Cerebellar cortex (tissue), 1 donor: ENCODE data around the gene RALY.
"Not testable (repeated sequence)": the region's sequence is repeated elsewhere in the genome, so short reads cannot be mapped to it uniquely, and the experiment has no call there.

Experiments used
- DNase-seq: peaks from one replicate; pipeline ENCODE4 v3.0.0-alpha.2; 2015; ENCODE audit warnings: low spot score

The RALY gene

GRCh38 chr20:34110025-34110744 is 116.5 kb downstream of the RALY start:
- no peak for DNase-seq

DNA sequence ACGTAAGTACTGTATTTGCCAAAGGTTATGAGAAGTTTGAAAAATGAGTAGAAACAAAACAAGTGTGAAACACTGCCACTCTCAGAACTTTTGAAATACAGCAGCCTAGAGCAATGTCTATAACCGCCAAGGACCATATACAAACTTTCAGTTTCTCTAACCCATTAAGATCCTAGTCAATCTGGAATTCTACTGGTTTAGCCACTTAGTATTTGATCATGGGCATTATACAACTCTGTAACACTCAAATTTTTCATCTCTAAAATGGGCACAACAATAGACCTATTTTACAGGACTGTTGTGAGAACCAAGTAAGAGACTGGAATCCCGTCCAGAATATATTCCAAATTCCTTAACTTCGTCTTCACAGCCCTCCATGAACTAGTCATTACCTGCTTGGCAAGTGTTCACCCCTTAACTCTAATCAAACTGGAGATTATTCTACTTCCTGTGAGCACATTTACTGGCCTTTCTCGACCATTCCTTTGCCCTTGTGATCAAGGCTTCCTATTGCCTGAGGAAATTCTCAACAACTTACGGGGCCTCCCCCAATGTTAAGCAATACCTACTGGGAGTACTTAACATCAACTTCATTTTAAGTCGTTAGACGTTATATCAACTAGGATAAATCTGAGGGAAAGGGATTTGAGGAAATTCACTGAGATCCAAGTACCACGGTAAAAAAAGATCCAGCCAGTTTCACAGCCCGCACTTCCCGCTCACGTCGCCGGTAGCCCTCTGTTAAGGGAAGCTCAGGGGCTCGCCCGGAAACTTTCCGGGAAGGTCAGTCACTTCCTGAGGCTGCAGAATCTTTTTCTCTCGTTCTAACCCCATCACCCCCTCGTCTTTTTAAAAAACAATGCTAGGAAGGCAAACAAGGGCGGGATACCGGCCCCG is 117.3 kb downstream of the RALY start:
- no peak for DNase-seq

GRCh38 chr20:34111702-34112599 is 118.2 kb downstream of the RALY start, which contains the start of gene EIF2S2:
EIF2S2 (minus strand) TSS chr20:34112243; CDS start chr20:34112110, 133 bp downstream.
- DNase-seq: peak; percentile 97

GRCh38 chr20:34112600-34113101 is 118.9 kb downstream of the RALY start:
- peak; percentile 50 for DNase-seq

DNA sequence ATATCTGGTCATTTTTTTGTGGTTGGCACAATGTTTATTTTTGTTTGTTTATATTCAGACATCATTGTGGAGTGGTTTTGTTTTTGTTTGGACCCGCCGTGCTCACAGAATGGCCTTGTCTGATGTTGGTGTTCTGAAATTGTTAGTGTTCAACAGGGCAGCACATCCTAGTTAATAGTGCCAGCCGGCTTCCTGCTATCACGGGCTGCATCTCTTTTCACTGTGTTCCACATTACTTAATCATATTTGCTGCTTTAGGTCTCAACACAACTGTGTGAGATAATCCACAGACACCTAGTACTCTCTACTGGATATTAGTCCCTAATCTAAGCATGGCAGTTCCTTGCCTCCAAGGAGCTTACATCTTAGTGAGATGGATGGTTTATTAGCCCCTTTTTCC is 121.1 kb downstream of the RALY start:
- no peak for DNase-seq

- DNase-seq: no peak
Measured at GRCh38 chr20:34115232-34115631, 121.5 kb downstream of the RALY start.

GRCh38 chr20:34120213-34120612 is 126.5 kb downstream of the RALY start:
- no peak for DNase-seq

GRCh38 chr20:34122274-34122980 is 128.7 kb downstream of the RALY start:
- DNase-seq: no peak

GRCh38 chr20:34123309-34123708 is 129.6 kb downstream of the RALY start:
- no peak for DNase-seq

DNA sequence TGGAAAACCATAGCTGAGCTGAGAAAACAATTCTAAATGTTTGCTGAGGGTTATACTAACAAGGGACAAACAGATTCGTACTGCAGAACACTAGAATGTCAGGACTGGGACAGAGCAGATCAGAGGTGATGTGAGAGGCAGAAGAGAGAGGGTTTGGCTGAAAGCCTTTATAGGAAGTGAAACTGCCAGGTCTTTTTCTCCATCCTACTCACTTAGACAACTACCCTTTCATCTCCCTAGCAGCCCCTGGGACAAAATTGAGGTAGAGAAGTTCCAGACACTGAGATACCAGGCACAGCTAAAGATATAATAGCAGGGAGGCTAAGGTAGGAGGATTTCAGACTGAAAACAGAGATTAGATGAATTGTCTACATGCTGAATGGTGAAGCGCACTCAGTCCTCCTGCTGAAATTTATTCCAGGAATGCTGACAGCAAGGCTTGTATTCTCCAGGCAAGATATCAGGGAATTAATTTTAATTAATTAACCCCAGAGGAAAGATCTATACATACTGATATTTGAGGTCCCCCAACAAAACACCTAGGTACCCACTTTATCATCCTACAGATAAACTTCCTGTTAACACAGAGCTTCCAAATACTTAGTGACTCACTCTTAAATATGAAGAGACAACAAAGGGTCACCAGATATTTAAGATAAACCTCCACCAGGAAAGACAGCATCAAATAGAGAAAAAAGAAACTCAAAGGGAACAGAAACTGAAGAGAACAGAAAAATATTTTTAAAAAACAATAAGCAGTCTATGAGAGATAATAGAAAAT is 130.9 kb downstream of the RALY start:
- no peak for DNase-seq

- DNase-seq: no peak
Measured at GRCh38 chr20:34127792-34128191, 134.1 kb downstream of the RALY start.

DNA sequence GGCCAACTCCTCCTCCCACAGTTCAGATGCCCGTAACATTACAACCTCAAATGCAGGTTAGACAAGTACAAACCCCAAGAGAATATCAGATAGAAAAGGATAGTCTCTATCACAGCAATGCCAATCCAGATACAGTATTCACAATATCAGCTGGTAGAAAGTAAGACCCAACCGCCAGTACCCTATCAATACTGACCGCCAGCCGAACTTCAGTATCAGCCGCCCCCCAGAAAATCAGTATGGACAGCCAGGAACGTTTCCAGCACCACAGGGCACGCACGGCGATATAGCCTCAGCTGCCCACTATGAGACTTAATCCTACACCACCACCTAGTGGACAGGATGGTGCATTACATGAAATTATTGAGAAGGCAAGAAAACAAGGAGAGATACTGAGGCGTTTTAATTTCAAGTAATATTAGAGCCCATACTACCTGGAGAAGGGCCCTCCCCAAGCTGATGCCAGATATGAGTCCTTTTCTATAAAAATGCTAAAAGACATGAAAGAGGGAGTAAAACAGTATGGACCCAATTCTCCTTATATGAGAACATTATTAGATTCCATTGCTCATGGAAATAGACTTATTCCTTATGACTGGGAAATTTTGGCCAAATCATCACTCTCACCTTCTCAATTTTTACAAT is 135.9 kb downstream of the RALY start:
- DNase-seq: peak; percentile 86

- no peak for DNase-seq
Measured at GRCh38 chr20:34131491-34131890, 137.8 kb downstream of the RALY start.

GRCh38 chr20:34132491-34132890 is 138.8 kb downstream of the RALY start:
- not testable (repeated sequence) for DNase-seq

DNA sequence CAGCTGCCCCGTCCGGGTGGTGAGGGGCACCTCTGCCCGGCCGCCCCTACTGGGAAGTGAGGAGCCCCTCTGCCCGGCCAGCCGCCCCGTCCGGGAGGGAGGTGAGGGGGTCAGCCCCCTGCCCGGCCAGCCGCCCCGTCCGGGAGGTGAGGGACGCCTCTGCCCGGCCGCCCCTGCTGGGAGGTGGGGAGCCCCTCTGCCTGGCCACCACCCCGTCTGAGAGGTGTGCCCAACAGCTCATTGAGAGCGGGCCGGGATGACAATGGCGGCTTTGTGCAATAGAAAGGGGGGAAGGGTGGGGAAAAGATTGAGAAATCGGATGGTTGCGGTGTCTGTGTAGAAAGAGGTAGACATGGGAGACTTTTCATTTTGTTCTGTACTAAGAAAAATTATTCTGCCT is 139.2 kb downstream of the RALY start:
- not testable (repeated sequence) for DNase-seq

DNA sequence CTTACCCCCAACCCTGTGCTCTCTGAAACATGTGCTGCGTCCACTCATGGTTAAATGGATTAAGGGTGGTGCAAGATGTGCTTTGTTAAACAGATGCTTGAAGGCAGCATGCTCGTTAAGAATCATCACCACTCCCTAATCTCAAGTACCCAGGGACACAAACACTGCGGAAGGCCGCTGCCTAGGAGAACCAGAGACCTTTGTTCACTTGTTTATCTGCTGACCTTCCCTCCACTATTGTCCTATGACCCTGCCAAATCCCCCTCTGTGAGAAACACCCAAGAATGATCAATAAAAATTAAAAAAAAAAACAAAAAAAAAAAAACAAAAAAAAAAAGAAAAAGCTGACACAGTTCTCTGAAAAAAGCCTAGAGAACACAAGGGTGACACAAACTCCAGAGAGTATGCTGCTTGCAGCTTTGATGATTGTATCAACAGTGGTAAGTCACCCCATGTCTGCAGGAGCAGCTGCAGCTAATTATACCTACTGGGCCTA is 139.7 kb downstream of the RALY start:
- DNase-seq: not testable (repeated sequence)
